Measurements from ENCODE around the gene XXYLT1.

DNA sequence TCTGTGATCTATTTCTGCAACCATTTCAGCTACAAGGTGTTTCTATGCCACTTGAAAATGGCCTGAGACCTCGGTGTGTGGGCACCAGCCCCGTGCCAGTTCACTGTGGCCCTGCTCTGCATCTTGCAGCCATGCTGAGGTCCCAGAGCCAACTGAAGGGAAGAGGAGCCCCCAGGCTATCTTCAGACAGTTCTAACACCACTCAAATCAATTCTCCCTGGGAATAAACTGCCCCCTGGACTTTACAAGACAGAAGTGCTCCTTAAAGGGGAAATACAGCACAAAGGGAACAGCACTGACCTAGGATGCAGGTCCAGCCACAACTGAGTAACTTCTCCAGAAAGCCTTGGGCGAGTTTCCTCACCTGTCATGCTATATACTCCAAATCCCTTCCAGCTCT lies 3.9 kb downstream of the XXYLT1 start:
- TF ChIP-seq SP1 (IDR thresholded peaks at IDR 0.05): no peak
- TF ChIP-seq TARDBP (IDR thresholded peaks at IDR 0.05): no peak
- no peak for TF ChIP-seq L3MBTL2 (conservative IDR thresholded peaks at IDR 0.05)
- TF ChIP-seq NFRKB (IDR thresholded peaks at IDR 0.05): no peak
- TF ChIP-seq BHLHE40 (IDR thresholded peaks at IDR 0.05; ENCODE audit: borderline replicate concordance): no peak
- TF ChIP-seq HDGF (IDR thresholded peaks at IDR 0.05; ENCODE audit: borderline replicate concordance): no peak
- TF ChIP-seq FOXM1 (IDR thresholded peaks at IDR 0.05; ENCODE audit: borderline replicate concordance): no peak
- TF ChIP-seq ARNT (IDR thresholded peaks at IDR 0.05): no peak

Data from HEK293T (cell line).